Subcutaneous adipose tissue (tissue), 4 donors: ENCODE measurements around the gene MUC4. TPM values are rescaled to one million over a fixed set of nuclear protein-coding genes. Genes with fewer than 3 reads are reported as not detected.

Source experiments
- total RNA-seq, 4 donors: library from RNA; depleted of rRNA; stranded (reverse); fragments of >200 nt; gene quantifications; one replicate each; pipeline ENCODE4 v1.1.0, GENCODE V29; 2016
- TF ChIP-seq, protein P1 (sequence below): fragments of 450-650 bp; IDR thresholded peaks from one replicate; pipeline ENCODE4 v1.5.1; 2016; ENCODE audit warnings: low read depth, mild to moderate bottlenecking, control low read depth, antibody characterized with exemption, moderate library complexity

MUC4 gene
- total RNA-seq, 4 donors from 2014 or later: not detected

DNA sequence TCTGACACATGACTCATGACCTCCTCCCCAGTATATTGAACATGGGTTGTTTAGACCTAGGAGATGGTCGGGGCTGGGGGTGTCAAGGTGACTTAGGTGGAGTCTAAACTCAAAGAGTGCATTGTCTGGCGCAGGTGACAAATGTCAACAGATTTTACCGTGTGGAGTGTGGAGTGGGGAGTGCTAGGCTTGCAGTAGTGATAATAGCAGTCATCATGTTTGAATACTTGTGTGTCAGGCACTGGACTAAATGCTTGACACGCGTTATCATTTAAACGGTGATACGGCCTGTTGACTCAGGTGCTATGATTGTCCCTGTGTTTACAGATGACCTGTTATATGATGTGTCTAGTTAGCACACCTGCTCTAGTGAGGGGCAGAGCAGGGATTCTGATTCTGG, 60.2 kb downstream of the MUC4 start:
- TF ChIP-seq, protein P1, sequence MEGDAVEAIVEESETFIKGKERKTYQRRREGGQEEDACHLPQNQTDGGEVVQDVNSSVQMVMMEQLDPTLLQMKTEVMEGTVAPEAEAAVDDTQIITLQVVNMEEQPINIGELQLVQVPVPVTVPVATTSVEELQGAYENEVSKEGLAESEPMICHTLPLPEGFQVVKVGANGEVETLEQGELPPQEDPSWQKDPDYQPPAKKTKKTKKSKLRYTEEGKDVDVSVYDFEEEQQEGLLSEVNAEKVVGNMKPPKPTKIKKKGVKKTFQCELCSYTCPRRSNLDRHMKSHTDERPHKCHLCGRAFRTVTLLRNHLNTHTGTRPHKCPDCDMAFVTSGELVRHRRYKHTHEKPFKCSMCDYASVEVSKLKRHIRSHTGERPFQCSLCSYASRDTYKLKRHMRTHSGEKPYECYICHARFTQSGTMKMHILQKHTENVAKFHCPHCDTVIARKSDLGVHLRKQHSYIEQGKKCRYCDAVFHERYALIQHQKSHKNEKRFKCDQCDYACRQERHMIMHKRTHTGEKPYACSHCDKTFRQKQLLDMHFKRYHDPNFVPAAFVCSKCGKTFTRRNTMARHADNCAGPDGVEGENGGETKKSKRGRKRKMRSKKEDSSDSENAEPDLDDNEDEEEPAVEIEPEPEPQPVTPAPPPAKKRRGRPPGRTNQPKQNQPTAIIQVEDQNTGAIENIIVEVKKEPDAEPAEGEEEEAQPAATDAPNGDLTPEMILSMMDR: no peak

GRCh38 chr3:195750797-195751520, 60.8 kb downstream of the MUC4 start:
- TF ChIP-seq, protein P1: no peak

DNA sequence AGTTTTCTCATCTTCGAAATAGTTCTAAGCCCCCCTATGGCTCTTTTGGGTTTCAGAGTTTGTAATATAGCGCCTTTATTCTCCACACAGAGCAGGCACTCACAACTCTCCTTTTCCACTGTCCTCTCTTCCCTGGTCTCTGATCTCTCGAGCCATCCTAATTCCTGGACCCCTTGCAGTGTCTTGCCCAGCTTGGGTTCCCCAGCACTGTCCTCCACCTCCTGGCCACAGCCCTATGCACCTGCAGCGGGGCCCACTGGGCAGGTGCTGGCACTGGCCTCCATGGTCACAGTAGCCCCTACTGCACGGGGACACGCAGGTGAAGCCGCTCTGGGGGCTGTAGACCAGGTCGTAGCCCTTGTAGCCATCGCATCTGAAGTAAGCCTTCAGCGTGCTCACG, 63.1 kb downstream of the MUC4 start:
- TF ChIP-seq, protein P1: no peak

GRCh38 chr3:195746751-195747150, 65.0 kb downstream of the MUC4 start:
- TF ChIP-seq, protein P1: no peak

- TF ChIP-seq, protein P1: no peak
Measured at GRCh38 chr3:195746346-195746745, 65.4 kb downstream of the MUC4 start.

DNA sequence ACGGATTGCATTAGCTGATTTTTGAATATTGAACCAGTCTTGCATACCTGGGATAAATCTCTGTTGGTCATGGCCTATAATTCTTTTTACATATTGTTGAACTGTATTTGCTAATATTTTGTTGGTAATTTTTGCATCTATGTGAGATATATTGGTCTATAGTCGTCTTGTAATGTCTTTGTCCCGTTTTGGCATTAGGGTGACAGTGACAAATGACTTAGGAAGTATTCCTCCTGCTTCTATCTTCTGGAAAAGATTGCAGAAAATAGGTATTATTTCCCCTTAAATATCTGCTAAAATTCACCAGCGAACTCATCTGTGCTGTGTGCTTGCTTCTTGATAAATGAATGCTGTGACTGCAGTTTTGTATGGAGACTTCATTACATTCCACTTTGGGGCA, 67.3 kb downstream of the MUC4 start:
- TF ChIP-seq, protein P1: no peak

- TF ChIP-seq, protein P1: no peak
Measured at GRCh38 chr3:195739561-195740111, 72.1 kb downstream of the MUC4 start.
